NCI-H146 (cell line): ENCODE results near the gene RASD2.

ENCODE experiments used
- DNase-seq: peaks from one replicate; lab custom pipeline; 2025; lab: John Stamatoyannopoulos, UW

RASD2 gene

GRCh38 chr22:35518811-35519210, 21.8 kb upstream of the RASD2 start:
- DNase-seq = no peak

DNA sequence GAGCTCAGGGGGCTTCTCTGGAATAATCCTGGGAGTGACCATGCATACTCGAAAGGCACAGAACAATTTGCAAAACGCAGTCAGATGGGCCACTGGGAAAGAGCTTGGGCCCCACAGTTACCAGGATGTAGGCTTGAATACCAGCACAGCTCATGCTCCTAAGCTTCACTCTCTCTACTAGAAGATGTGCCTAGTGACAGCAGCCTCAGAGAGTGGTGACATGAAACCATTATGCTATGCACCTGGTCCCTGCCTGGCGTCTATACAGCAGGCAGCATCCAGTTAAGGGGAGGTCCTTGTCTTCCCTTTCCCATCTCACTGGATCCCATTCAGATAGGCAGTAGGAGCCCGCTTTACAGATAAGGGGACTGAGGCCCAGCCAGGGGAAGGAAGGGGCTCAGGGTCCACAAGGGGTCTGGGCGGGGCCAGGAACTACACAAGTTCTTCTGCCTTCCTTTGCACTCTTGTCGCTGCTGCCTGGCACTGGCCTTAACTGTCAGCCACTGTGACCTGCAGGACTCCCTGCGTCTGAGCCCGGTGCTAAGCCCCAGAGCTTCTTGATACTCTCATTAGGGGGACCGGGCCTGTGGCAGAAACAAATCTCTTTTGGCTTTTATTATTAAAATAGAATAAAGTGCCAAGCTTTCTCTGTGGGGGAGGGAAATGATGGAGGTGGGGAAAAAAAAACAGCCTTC, 21.2 kb upstream of the RASD2 start:
- DNase-seq = no peak

DNA sequence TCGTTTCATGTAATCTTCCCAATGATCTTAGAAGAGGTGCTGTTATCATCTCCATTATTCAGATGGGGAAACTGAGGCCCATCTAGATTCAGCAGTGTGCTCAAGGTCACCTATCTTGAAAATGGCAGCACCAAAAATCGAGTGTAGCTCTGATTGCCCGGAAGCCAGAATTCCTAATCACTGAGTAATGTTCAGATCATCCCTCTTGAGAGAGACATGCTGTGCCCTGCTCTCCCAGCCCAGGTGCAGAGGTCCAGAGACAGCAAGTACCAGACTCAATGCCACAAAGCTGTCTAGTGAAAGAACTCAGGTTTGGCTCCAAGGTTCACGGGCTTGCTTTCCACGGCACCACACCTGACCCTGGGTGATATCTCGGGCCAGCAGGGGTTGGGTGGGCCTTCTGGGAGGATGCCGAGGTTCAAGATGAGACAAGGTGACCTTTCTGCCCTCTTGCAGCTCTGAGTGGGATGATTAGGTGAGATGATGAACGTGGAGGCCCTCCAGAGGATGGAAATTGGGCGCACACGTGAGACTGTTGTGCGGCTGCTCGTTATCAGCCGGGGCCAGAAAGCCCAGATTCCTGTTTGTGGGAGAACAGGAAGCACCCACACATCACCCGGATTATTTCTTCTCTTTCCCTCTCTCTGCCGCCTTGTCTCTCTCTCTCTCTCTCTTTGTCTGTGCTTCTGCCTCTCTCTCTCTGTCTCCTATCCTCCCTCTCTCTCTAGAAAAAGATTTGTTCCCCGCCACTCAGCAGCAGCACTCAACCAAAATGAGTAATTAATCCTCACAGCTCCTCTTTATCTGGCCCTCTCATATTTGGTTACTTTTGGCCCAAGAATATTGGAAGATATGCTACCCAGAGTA, 19.0 kb upstream of the RASD2 start:
- DNase-seq = no peak

DNA sequence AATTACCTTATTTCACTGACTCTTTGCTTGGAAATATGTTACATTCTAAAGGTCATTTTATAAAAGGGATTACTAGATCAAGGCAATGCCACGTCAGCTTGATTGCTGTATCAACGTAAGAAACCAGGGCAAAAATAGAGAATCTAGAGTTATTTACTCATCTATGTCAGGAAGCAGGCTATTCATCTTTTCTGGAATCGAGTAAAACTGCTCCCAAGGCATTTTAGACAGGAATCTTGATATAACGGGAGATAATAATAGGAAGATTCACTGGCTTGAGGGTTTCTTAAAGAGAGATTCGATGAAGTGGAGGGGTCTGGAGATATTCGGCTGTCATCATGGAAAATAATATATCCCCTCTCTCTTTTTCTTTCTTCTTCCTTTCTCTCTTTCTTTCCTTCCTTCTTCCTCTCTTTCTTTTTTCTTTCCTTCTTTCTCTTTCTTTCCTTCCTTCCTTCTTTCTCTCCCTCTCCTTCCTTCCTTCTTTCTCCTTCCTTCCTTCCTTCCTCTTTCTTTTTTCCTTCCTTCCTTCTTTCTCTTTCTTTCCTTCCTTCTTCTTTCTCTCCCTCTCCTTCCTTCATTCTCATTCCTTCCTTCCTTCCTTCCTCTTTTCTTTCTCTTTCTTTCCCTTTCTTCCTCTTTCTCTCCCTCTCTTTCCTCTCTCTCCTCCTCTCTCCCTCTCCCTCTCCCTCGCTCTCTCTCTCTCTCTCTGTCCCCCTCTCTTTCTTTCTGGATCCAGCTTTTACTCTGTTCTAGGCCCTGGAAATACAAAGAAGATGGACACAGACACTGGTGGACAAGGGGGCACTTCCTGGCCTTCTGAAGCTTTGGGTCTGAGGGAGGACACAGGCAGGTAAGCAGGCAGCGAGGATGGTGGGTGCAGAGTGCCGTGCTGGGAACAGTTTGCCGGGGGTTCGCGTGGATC, 18.1 kb upstream of the RASD2 start:
- DNase-seq = no peak

GRCh38 chr22:35523167-35523947, 17.3 kb upstream of the RASD2 start:
- peak; percentile 73 for DNase-seq

DNA sequence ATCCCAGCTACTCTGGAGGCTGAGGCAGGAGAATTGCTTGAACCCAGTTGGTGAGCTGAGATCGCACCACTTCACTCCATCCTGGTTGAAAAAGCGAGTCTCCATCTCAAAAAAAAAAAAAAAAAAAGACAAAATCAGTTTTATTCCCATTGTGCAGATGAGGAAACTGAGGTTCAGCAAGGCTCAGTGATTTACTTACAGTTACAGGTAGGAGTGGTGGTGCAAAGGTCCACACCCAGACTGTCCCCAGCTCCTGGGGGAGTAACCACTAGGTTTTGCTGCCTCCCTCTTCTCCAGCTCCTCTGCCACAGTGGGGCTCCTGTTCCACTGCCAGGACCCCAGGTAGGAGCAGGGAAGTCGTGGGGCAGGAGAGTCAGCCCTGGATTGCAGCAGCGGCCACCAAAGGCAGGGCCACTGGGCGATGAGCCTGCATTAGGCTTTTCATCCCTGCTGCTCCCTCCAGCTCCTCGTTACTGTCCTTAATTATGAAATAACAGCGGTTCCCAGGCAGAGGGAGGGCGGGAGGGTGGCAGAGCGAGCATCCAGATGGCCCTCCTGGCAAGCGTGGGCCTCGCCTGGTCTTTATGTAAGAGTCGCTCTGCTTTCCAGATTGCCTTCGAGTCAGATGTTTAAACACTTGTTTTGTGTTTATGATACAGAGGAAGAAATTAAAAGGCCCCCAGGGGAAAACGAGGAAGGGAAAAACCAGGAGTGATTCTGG, 15.5 kb upstream of the RASD2 start:
- DNase-seq = peak; percentile 4

DNA sequence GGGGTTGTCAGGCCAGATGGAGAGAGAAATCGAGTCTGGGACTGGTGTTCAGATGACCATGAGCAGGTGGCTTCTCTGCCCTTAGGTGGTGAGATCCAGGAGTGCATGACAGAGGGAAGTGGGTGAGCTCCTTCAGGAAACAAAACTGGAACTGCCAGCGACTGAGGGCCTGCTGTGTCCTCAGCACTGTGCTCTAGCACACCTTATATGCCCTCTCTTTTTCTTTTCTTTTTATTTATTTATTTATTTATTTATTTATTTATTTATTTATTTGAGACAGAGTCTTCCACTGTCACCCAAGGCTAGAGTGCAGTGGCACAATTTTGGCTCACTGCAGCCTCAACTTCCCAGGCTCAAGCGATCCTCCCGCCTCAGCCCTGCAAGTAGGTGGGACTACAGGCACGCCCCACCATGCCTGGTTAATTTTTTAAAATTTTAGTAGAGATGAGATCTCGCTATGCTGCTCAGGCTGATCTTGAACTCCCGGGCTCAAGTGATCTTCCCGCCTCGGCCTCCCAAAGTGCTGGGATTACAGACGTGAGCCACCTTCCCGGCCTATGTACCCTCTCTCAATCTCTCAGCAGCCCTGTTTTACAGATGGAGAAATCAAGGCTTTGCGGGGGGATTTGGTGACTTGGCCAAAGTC, 14.8 kb upstream of the RASD2 start:
- DNase-seq = no peak

DNA sequence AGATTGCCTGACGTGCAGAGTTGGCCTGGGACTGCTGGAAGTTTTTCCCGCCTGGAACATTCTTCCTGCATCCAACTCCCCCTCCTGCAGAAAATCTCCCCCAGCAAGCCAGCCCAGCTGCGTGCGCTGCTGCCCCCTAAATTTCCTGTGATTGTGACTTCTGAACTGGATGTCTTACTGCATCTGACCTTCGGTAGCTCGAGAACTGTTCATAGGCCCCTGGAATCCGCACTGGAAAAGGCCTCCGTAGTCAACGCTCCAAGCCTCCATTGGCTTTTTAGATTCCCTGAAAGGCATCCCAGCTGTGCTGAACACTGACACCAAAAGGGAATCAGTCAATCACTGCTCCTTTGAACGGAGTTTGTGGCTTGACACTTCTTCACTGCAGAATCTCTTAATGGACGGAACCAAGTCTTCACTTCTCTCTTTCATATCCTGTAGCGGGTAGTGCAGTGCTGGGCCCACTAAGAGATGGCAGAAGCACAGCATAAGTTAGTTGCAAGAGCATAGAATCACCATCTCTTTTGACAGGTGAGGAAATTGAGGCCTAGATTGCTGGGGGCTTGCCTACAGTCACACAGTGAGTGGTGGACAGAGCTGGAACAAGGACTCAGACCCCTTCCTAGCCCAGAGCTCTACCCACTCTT, 14.2 kb upstream of the RASD2 start:
- no peak for DNase-seq

DNA sequence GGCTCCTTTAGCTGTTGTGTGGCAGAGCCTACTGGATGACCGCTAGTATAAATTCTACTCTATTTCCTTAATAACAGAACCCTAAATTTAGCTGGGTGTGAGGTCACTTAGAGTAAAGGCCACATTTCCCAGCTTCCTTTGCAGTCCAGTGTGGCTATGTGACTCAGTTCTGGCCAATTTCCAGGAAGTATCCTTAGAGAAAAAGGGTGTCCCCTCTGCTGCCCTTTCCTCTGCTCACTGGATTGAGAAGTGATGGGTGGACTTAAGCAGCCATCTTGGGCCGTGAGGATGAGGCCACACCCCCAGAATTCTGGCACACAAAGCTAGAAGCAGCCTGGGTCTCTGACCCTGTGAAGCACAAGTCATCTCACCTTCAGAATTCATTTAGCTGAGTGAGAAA, 11.7 kb upstream of the RASD2 start:
- no peak for DNase-seq

GRCh38 chr22:35530700-35531099, 9.9 kb upstream of the RASD2 start:
- no peak for DNase-seq

- DNase-seq = no peak
These were observed 9.4 kb upstream of the RASD2 start for GRCh38 chr22:35531202-35531601.

DNA sequence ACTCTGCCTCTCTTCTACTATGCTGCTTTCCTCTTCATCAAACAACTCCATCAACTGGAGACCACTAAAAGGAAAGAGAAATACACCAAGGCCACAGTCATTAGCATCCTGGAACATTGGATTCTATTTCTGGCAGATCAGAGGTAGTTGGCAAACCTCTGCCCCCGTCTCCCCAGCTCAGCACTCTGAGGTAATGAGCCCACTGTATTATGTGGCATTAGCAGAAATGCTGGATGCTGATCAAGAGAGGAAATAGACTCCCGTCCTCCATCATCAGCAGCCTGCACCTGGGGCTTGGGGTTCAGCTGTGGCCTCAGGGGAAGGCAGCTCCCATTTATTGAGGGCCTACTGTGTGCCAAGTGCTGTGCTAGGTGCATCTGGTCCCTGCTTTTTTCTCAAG, 9.0 kb upstream of the RASD2 start:
- no peak for DNase-seq

- no peak for DNase-seq
These were observed 7.1 kb upstream of the RASD2 start for GRCh38 chr22:35533365-35534029.

DNA sequence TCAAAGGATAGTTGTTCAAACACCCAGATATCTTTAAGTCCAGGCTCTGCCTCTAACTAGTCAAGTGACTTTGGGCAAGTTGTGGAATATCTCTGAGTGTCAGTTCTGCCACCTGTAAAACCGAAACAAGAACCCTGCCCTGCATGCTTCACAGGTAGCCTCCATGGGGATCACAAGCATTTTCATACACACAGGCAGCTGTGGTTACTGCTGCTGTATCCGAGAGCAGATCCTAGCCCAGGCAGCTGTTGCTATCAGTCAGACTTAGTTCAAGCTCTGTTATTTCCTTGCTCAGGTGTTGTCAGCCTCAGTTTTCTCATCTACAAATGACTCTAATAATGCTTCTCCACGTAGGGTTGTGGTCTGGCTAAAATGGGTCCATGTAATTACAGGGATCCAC, 6.5 kb upstream of the RASD2 start:
- no peak for DNase-seq

DNA sequence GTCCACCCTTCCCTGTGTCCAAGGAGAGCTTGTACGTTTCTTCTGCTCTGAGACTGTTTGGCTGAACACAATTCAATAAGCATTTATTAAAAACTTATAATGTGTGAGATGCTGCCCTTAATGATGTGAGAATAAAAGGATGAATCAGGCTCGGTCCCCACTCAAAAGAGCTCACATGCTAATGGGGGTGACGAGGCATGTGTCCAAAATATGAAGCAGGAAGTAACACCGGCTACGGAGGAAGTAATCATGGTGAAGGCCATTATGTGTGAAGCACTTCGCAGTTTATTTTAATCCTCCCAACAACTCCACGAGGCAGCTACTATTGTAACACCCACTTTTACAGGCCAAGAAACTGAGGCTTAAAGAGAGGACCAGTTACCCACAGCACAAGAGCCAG, 3.4 kb upstream of the RASD2 start:
- DNase-seq = no peak

- DNase-seq = no peak
These were observed 1.8 kb upstream of the RASD2 start for GRCh38 chr22:35538801-35539321.

GRCh38 chr22:35539487-35539886, 1.1 kb upstream of the RASD2 start:
- no peak for DNase-seq

GRCh38 chr22:35539910-35540594, 579 bp upstream of the RASD2 start:
- DNase-seq = peak; percentile 46
